IMR-90 (cell line): ENCODE results near the gene NPHP4. TPM values are rescaled to one million over a fixed set of nuclear protein-coding genes. Genes with fewer than 3 reads are reported as not detected.

ENCODE experiments used
- polyA plus RNA-seq, 3 experiments: library from polyadenylated mRNA; depleted of rRNA; stranded (reverse); fragments of >200 nt; gene quantifications; 2 replicates each; pipeline ENCODE4 v1.2.3, GENCODE V29; 2012; ENCODE audit warnings: low replicate concordance in 1 of 3
- total RNA-seq: library from RNA; depleted of rRNA; stranded (reverse); fragments of >200 nt; gene quantifications from 2 replicates; pipeline ENCODE4 v1.2.3, GENCODE V29; 2012
- TF ChIP-seq, protein P1 (sequence below): conservative IDR thresholded peaks from 2 replicates; pipeline ENCODE4 v1.5.1; 2012; ENCODE audit warnings: mild to moderate bottlenecking, low read depth, low read length, improper control_type of control experiment

NPHP4 gene
- total and polyA plus RNA-seq, 2 of the 4 experiments (the other 2 are of a cell fraction) = 2.0 to 5.5 TPM

DNA sequence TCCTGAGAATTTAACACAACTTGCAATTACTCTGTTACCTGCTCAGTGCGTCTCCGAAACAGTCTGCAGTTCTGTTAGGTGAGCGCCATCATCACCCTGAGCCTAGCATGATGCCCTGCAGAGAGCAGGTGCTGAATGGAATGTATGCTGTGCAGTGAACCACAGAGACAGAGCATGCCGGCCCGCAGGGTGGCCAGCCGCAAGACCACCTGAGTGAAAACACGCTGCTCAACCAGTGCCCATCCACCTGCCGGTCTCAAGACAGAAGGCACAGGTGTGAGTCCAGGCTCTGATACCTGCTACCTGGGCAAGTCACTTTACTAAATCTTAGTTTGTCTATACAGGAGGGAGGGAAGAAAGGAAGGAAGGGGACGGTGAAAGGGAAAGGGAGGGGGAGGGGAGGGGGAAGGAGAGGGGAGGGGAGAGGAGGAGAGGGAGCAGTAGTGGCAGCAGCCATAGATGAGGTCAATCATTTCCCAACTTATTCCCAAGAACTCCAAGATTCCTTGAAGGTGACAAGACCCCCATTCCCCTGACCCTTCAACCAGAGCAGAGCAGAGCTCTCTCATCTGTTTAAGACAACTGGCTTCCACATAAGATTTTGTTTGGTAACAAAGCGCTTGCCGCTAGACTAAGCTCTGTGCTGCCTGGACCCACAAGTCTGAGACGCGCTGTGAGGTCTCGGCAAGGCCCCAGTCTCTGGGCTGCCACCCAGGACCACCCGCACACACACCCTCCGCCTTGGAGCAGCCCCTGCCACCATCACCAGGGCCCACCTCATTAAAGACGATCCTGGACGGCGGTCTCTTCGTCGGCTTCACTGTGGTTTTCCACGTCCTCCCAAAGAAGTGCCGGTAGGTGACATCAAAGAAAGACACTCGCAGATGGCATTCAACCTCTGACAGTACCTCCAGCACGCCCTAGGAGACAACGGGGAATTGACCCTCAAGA is 14.5 kb downstream of the NPHP4 start (continued):
- TF ChIP-seq, protein P1, sequence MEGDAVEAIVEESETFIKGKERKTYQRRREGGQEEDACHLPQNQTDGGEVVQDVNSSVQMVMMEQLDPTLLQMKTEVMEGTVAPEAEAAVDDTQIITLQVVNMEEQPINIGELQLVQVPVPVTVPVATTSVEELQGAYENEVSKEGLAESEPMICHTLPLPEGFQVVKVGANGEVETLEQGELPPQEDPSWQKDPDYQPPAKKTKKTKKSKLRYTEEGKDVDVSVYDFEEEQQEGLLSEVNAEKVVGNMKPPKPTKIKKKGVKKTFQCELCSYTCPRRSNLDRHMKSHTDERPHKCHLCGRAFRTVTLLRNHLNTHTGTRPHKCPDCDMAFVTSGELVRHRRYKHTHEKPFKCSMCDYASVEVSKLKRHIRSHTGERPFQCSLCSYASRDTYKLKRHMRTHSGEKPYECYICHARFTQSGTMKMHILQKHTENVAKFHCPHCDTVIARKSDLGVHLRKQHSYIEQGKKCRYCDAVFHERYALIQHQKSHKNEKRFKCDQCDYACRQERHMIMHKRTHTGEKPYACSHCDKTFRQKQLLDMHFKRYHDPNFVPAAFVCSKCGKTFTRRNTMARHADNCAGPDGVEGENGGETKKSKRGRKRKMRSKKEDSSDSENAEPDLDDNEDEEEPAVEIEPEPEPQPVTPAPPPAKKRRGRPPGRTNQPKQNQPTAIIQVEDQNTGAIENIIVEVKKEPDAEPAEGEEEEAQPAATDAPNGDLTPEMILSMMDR = no peak
